GM18507 (cell line): ENCODE measurements around the gene PDIK1L.

Experiments used
- DNase-seq: peaks from one replicate; pipeline ENCODE4 v3.0.0; 2011; ENCODE audit warnings: low read depth; ENCODE audit not compliant: insufficient read length; ENCODE audit errors: extremely low spot score
- FAIRE-seq: peaks from 2 replicates; lab custom pipeline; 2011; peaks lifted over from hg19 to GRCh38; lab: Jason Lieb, UNC

Gene PDIK1L

DNA sequence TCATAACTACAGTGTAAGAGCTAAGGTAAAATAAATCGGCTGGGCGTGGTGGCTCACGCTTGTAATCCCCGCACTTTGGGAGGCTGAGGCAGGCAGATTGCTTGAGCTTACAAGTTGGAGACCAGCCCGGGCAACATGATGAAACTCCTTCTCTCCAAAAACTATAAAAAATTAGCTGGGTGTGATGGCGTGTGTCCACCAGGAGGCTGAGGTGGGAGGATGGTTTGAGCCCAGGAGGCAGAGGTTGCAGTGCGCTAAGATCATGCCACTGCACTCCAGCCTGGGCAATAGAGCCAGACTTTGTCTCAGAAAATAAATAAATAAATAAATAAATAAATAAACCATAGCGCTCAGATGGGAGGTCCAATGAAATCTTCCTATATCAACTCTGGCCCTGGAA, 30.5 kb downstream of the PDIK1L start:
- FAIRE-seq = no peak

DNA sequence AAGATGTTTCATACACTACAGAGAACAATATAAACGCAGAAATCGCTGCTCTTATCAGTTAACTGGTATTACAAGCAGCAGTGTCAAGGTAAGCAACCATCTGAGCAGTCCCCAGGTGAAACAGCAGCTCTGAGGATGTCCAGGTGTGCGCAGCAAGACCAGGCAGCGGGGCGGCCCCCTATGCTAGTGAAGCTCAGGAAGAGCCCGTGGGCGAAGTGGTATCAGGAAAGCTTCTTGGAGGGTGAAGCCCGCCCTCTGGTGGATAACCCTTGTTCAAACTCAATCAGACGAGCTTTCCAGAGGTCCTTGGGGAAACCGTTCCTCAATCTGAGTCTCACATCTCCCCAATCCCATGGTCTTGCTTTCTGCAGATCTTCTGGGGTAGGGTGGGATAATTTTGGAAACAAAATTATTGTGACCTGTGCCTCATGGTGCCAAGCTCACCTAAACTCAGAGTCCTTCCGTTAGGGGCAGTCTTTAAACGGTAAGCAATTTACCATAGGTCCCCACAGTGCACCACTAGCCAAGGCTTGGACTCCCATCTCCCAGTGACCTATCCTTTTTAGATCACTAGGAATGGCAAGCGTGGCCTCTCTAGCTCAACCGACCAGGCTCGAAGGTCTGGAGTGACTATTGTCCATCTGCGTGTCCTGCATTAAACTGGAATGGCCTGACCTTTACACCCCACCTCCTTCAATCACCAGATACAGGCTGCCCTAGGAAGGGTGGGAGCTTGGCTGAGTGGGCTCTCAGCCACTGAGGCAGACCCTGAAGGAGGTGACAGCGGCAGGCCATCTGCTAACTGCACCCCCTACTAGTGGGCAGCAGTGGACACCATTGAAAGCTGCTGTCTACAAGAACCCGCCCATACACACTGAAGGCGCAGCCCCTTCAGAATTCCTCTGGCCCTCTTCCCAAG, 33.7 kb downstream of the PDIK1L start:
- peak; percentile 92 for FAIRE-seq

More for the DNA sequence above, 30.5 kb downstream of the PDIK1L start:
- no peak for DNase-seq

GRCh38 chr1:26145960-26146294, 34.3 kb downstream of the PDIK1L start:
- FAIRE-seq = no peak

More for the DNA sequence above, 33.7 kb downstream of the PDIK1L start:
- no peak for DNase-seq

GRCh38 chr1:26148887-26149286, 37.3 kb downstream of the PDIK1L start:
- no peak for DNase-seq
- FAIRE-seq = no peak

More at GRCh38 chr1:26145960-26146294, 34.3 kb downstream of the PDIK1L start:
- DNase-seq = no peak

- FAIRE-seq (no peak), DNase-seq (no peak)
These were observed 42.4 kb downstream of the PDIK1L start for GRCh38 chr1:26153966-26154532.

DNA sequence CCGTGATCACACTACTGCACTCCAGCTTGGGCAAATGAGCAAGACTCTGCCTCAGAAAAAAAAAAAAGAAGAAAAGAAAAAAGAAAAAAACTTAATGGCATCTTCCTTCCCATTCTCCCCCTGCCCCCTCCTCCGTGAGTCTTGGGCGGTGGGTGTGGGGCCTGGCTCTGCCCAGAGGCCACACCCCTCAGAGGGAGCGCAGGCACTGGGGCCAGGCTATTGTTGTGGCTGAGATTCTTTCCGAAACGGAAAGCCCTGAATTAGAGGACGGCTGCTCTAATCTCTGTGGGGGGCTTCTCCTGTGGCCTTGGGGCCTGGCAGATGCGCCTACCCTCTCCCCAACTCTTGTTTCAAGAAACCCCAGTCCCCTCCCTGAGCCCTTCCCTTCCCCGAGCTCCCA, 43.1 kb downstream of the PDIK1L start:
- no peak for DNase-seq
- FAIRE-seq = no peak

DNA sequence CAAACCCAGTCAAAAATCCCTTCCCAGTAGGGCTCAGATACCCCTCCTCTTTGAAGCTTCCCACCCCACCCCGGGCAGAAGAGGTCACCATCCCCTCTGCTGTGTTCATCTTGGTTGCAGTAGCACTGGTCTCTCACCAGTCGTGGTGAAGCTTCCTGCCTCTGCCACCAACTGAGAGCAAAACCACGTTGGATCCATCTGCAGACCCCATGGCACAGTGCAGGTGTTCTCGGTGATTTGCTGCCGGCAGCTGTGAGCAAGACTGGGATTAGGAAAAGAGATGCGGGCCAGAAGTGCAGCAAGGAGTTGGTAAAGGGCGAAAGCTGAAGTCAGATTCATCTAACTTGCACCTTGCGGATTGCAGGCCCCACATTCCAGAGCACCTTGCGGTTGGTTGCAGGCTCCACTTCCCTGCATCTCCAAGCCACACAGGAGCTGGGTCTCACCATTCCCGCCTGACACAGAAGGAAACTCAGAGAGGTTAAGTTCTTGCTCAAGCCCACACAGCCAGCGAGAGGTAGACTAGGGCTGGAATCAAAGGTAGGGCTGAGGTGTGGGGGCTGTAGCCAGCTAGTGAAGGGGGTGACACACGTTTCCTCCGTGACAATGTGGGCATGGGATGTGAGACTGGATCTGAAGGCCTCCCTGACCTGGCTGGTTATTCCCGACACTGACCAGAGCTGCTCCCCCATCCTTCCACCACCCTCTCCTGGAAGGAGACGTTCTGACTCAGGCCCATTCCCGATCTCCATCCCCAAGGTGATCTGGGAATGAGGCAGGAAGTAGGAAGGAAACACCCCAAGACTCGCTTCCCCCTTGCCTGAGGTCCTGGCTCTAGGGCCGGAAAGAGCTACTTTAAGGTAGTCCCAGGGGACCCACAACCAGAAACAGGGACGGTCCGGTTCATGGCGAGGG, 44.0 kb downstream of the PDIK1L start:
- DNase-seq = no peak
- FAIRE-seq = no peak

GRCh38 chr1:26156285-26157038, 44.8 kb downstream of the PDIK1L start:
- DNase-seq = no peak
- FAIRE-seq = no peak

DNA sequence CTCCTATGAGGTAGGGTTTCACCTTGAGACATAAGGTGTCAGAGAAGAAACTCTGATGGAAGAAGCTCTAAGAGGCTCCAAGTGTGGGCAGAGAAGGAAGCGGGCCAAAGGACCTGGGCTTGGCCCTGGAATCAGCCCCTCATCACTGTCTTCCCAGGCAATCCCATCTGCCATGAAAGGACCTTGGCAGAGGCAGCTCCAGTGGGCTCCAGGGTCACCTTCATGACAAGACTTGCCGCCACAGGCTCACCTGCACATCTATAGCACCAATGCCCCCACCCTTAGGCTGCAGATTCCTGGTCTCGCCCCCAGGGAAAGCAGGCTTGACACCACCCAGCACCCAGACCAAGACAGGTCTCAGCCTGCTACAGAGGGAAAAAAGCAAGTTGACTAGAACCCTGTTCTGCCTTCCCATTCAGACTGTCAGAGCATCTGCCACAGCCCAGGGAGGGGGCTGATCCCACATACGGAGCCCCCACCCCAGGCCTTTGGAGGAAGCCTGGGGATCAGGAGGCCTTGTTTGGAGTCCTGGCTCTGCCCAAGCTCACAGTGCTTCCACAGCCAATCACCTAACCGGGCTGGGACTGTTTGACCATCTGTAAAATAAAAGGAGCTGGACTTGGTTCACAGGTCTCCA, 46.8 kb downstream of the PDIK1L start:
- no peak for FAIRE-seq

DNA sequence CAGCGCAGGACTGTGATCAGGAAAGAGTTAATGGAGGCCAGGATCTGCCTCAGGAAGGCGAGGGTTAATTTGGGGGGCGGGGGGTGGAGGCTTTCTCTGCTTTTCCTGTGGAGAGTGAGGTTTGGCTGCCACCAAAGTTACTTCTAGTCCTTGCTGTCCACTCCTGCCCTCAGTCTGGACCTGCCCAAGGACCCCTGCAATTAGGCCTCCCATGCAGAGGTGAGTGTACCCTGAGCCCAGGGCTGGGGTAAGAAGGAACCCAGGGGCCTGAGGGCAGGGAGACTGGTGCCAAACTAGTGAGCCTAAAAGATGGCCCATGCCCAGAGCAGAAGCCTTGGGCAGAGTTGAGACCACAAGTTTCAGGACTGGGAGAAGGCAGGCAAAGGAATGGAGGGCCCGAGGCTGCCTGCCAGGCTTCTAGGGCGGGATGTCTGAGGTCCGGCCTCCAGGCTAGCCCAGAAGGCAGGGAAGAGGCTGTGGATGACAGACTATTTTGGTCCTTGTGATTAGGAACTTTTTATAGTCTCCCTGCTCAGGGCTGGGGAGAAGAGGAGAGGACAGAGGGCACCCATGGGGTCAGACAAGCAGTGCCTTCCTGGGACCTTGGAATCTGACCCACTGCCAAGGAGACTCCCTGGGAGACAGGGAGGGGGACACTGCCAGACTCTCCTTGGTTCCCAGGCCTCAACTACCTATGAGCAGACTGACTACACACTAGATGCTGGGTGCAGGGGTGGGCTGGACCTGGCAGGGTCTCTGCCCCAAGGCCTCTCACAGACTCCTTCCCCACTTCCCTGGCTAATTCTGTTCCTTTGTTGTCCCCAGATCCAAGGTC, 47.5 kb downstream of the PDIK1L start, which contains the start of gene FAM110D:
TSS of gene FAM110D (plus strand) at position 172 of the 835 bp plus-strand sequence. CDS start 2,213 bp downstream, outside the sequence.
- FAIRE-seq (no peak), DNase-seq (no peak)

More for the DNA sequence above, 46.8 kb downstream of the PDIK1L start:
- no peak for DNase-seq

DNA sequence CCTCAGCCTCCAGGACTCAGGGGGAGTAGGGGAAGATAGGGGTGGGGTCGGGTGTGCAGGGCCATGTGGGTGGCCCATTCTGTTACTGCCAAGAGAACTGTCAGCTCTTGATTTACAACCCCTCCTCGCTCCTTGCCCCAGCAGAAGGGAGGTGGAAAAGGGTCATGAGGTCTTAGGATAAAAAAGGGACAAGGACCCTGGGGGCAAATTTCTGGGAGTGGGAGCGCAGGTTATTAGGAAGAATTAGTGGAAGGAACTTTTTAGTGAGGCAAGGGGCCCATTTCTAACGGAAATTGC, 48.1 kb downstream of the PDIK1L start:
- FAIRE-seq (no peak), DNase-seq (no peak)

- DNase-seq (no peak), FAIRE-seq (no peak)
These were observed 49.1 kb downstream of the PDIK1L start for GRCh38 chr1:26160527-26161414.

- FAIRE-seq (no peak), DNase-seq (no peak)
These were observed 50.0 kb downstream of the PDIK1L start for GRCh38 chr1:26161415-26162219.

DNA sequence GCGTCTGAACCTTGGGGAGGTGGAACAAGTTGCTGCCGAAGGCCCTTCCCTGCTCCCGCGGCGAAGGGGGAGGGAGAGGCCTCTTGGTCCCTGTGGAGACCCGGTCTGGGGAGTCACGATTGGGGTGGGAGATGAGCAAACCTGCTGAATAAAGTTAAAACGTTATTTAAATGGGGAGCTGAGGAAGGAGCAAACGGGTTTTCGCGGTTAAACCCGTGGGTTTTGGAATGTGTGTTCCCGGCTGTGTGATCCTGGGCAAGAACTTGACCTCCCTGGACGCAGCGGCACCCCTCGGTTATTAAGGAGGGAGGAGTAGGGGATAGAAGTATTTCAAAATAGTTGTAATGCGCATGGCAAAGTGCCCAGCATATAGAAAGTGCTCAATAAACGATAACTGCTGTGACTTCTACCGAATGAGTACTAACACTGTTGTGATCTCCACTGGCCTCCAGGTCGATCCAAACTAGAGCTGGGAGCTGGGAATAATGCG, 50.6 kb downstream of the PDIK1L start:
- FAIRE-seq = no peak
- DNase-seq = no peak

DNA sequence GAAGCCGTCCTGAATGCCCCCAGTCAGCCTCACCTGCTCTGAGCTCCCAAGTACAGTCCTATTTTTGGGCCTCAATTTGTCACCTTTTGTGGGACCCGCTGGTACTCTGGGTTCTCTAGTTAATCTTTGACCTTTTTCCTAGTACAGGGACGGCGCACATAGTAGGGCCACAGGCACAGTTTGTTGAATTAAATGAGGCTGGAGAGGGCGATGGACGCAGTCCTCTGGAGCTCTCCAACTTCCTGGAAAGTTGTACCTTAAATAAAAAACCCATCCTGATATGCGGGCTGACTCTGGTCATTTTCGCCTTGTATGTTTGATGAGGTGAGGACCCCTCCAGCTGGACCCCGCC, 52.0 kb downstream of the PDIK1L start:
- DNase-seq (no peak), FAIRE-seq (no peak)
